GM21528 (cell line): ENCODE data around the gene TRIM5.

ENCODE experiments used
- ATAC-seq: cut with Tn5 transposase; IDR thresholded peaks from one replicate; pipeline ENCODE4 v1.9.1; 2021; ENCODE audit warnings: mild to moderate bottlenecking, moderate library complexity; ENCODE audit not compliant: unreplicated experiment, low FRiP score

The TRIM5 gene

GRCh38 chr11:5626196-5626595 lies 58.7 kb downstream of the TRIM5 start:
- no peak for ATAC-seq

GRCh38 chr11:5625281-5625680 lies 59.6 kb downstream of the TRIM5 start:
- ATAC-seq, result no peak

DNA sequence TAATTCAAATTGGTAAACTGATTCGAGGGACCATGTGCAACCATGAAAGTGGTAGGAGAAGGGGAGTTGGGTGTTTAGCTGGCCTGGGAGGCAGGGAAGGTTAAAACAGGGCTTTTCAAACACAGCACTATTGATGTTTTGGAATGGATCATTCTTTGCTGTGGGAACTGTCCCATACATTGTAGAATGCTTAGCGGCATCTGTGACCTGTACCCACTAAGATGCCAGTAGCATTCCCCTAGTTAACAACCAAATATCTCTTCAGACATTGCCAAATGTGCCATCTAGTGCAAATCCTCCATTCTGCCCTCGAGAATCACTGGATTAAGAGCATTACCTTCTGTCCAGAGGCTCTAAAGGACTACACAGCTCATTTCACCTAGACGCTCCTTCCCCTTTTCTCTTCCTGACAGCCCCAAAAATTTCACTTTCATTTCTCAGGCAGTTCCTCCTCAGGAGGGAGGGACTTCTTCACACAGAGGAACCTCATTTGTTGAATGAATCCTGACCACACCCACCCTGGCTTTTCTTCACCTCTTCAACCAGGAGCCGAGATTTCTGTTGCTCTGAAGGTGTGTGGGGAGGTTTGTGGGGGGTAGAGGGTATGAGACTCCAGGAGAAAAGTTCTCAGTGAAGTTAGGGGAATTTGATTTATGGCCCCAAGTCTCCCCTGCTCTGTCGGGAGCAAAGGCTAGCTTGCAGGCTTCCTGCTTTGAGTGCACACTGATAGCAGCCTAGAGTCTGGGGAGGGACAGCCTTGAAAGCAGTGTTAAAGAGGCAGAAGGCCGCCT lies 60.2 kb downstream of the TRIM5 start, which contains the start of gene TRIM34:
TSS of gene TRIM34 (plus strand) at position 513 of the 791 bp plus-strand sequence. CDS start 7,331 bp downstream, outside the sequence.
- ATAC-seq, result peak; percentile 98

GRCh38 chr11:5622802-5623201 lies 62.1 kb downstream of the TRIM5 start:
- ATAC-seq, result no peak

DNA sequence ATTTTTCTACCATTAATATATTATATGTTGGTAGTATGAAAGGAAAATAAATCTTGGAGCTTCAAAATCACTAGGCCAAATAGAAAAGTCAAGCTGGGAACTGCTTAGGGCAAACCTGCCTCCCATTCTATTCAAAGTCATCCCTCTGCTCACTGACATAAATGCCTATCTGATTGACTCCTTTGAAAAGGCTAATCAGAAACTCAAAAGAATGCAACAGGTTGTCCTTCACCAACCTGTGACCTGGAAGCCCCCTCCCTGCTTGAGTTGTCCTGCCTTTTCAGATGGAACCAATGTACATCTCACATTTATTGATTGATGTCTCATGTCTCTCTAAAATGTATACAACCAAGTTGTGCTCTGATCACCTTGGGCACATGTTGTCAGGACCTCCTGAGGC lies 63.3 kb downstream of the TRIM5 start:
- ATAC-seq, result no peak

- no peak for ATAC-seq
Measured at GRCh38 chr11:5620651-5621521, 64.0 kb downstream of the TRIM5 start.

DNA sequence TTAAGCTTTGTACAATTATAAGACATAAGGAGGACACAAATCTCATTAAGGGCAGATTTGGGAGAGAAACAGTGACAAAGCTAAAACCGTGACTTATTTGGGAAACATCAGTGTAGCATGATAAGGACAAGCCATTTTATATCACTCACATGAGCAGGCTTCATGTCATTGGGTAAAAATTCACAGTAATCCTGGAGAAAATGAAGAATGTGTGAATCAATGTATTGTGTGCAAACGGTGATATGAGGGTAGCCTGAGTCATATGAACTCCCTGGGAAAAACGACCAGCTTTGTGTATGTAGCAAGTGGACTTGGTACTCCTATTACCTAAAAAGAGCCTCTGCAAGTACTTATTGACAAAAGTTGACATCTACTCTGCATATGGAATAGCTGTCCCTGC lies 66.1 kb downstream of the TRIM5 start:
- no peak for ATAC-seq
